ENCODE data around the gene PANK4.

PANK4 gene

DNA sequence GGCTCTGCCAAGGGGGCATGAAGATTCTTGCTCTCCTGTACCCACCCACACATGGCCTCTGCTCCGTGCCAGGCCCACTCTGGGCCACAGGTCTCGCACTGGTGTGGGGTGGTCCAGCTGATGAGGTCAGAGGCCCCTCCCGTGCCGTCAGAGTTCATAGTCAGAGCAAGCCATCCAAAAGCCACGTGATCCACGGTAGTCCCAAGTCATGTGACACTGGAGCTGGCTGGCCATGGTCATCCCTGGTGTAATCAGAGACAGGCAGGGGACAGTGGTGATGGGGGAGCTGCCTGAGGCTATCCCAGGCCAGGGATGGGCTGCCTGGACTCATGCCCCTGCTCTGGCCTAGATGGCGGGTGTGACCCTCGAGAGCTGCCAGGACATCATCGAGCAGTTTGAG is 39.8 kb downstream of the PANK4 start:
- Histone ChIP-seq H3K27me3 (peaks cover 0 to 27% of the 10 kb centered on the region in 2 donors), H3K27ac (no peak overlapping the region), H3K4me1 (peaks cover 0 to 2% (median 0%) of the 10 kb centered on the region in 4 donors), H3K36me3 (no peaks in the 10 kb centered on the region), H3K9me3 (peaks cover 0 to 12% (median 4%) of the 10 kb centered on the region in 3 donors), H3K4me3 (no peak overlapping the region)
- intact Hi-C loops (cut with DNase I; ENCODE audit: low total_unique reads), result no loop called here
- no peak for TF ChIP-seq CTCF (IDR thresholded peaks at IDR 0.05)
- DNase-seq, result no peak

DNA sequence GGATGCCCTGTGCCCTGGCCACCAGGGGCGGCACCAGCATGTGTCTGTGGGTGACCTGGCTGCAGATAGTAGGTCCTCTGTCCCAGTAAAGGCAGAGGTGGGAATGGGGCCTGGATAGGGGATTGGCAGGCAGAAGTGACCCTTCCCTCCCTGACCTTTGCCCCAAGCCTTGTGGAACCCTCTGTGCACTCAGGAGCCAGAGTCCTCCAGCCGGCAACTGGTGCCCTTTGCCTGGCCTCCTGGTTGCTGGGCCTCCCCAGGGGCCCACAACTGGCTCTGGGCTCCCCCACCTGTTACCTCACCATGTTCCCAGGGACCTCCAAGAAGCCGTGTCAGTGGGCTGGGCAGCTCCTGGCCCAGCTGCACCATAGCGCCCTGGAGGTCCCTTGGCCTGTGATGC is 40.4 kb downstream of the PANK4 start:
- TF ChIP-seq CTCF (IDR thresholded peaks at IDR 0.05), result no peak
- H3K9me3 ChIP-seq, result peaks cover 0 to 12% (median 4%) of the 10 kb centered on the region in 3 donors
- H3K27me3 ChIP-seq, result peaks cover 0 to 23% of the 10 kb centered on the region in 2 donors
- intact Hi-C loops (cut with DNase I; ENCODE audit: low total_unique reads), result no loop called here
- no peak overlapping the region for H3K27ac ChIP-seq
- no peak overlapping the region for H3K4me3 ChIP-seq
- H3K36me3 ChIP-seq, result no peaks in the 10 kb centered on the region
- no peak for DNase-seq
- H3K4me1 ChIP-seq, result peaks cover 0 to 7% (median 0%) of the 10 kb centered on the region in 4 donors

DNA sequence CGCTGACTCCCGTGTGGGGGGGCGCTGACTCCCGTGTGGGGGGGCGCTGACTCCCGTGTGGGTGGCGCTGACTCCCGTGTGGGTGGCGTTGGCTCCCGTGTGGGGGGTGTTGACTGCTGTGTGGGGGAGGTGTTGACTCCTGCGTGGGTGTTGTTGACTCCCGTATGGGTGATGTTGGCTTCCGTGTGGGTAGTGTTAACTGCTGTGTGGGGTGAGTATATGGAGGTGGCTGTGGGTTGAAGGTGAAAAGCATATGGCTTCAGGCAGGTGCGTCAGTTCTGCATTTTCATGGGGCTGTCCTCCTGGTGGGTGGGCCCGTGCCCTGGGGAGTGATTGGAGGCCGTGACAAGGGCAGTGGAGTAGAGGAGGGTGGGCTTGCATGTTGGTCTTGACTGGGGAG is 42.4 kb downstream of the PANK4 start:
- intact Hi-C loops (cut with DNase I; ENCODE audit: low total_unique reads), result no loop called here
- no peak overlapping the region for H3K27ac ChIP-seq
- H3K4me1 ChIP-seq, result peaks cover 0 to 23% (median 0%) of the 10 kb centered on the region in 4 donors
- peaks cover 0 to 11% (median 4%) of the 10 kb centered on the region in 3 donors for H3K9me3 ChIP-seq
- no peak overlapping the region for H3K4me3 ChIP-seq
- peaks cover 0 to 11% of the 10 kb centered on the region in 2 donors for H3K27me3 ChIP-seq
- DNase-seq, result no peak
- TF ChIP-seq CTCF (IDR thresholded peaks at IDR 0.05), result no peak
- no peaks in the 10 kb centered on the region for H3K36me3 ChIP-seq

DNA sequence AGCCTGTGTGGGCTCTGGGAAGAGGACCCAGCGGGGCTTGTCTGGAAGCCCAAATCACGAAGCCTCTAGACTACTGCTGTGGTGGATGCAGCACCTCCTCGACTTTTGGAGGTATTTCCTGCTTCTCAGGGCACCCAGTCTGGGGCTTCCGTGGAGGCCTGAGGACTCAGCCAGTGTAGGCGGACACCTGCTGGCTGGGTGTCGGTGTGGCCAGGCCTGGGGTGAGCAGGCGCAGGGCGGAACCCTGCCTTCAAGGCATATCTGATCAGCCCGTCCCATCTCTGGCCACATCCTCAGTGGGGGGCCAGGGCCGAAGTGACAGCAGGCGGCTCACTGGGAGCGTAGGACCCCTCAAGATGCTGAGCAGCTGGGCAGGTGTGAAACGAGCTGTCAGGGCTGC is 43.4 kb downstream of the PANK4 start:
- DNase-seq, result no peak
- no peak for TF ChIP-seq CTCF (IDR thresholded peaks at IDR 0.05)
- H3K27me3 ChIP-seq, result peaks cover 0 to 20% of the 10 kb centered on the region in 2 donors
- H3K9me3 ChIP-seq, result peaks cover 0 to 1% (median 0%) of the 10 kb centered on the region in 3 donors
- no peak overlapping the region for H3K4me3 ChIP-seq
- H3K27ac ChIP-seq, result no peak overlapping the region
- peaks cover 0 to 23% (median 0%) of the 10 kb centered on the region in 4 donors for H3K4me1 ChIP-seq
- H3K36me3 ChIP-seq, result no peaks in the 10 kb centered on the region
- intact Hi-C loops (cut with DNase I; ENCODE audit: low total_unique reads), result no loop called here

DNA sequence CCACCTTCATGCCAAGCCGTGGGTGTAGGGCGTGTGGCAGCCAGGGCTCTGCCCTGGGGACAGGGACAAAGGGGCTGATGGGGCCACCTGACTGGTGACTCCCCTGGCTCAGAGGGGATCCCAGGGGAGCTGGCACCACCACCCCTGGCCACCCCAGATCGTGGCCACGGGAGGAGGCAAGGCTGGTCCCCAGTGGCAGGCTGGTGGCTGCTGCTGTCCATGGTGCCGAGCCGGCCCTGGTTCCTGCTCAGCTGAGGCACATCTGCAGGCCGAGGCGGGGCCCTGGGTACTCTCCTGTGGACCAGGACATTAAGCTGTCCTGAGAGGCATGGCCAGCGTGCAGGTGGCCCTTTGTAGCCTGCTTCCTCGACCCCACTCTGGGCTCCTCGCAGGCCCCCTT is 43.8 kb downstream of the PANK4 start:
- no peak overlapping the region for H3K27ac ChIP-seq
- no peak overlapping the region for H3K4me3 ChIP-seq
- H3K9me3 ChIP-seq, result no peaks in the 10 kb centered on the region
- intact Hi-C loops (cut with DNase I; ENCODE audit: low total_unique reads), result no loop called here
- peaks cover 0 to 24% of the 10 kb centered on the region in 2 donors for H3K27me3 ChIP-seq
- peaks cover 0 to 23% (median 0%) of the 10 kb centered on the region in 4 donors for H3K4me1 ChIP-seq
- no peak for TF ChIP-seq CTCF (IDR thresholded peaks at IDR 0.05)
- H3K36me3 ChIP-seq, result no peaks in the 10 kb centered on the region
- no peak for DNase-seq

- peaks cover 0 to 23% (median 0%) of the 10 kb centered on the region in 4 donors for H3K4me1 ChIP-seq
- no peaks in the 10 kb centered on the region for H3K36me3 ChIP-seq
- peaks cover 0 to 29% of the 10 kb centered on the region in 2 donors for H3K27me3 ChIP-seq
- no peak overlapping the region for H3K4me3 ChIP-seq
- H3K27ac ChIP-seq, result no peak overlapping the region
- no peak for TF ChIP-seq CTCF (IDR thresholded peaks at IDR 0.05)
- no peaks in the 10 kb centered on the region for H3K9me3 ChIP-seq
- intact Hi-C loops (cut with DNase I; ENCODE audit: low total_unique reads), result no loop called here
- no peak for DNase-seq
These were observed 44.5 kb downstream of the PANK4 start for GRCh38 chr1:2481885-2482284.
